ENCODE measurements around the gene RAB29.
"Not testable (repeated sequence)": the region's sequence is repeated elsewhere in the genome, so short reads cannot be mapped to it uniquely, and the experiment has no call there.

The RAB29 gene

DNA sequence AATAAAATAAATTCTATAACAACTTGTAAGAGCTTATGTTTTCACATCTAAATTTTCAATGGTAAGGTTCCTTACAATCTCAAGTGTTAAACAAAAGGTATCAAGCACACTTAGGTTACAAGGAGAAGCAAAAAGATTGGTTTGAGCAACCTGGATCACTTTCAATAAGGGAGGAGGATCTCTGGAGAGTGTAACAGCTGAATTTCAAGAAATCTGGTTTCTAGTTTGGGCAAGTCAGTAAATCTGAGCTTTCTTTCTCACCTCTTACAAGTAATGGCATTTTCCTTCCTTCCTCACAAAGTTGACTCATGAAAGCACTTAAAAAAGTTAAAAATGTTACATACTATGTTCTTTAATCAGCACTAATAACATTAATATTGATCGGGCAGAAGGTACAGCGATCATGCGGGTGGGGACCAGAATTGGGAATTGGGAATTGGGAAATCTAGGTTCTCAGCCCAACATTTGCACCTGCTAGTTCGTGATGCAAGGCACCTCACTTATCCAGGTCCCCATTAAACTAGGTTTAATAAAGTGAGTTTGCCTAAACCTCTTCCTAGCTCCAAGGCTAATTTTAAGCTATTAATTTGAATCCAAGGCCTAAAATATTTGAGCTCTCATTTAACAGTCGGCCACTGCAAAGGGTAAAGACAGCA, 28.4 kb downstream of the RAB29 start:
- Mint-ChIP-seq H3K4me3 (peak overlapping the region; percentile 22), H3K9me3 (no peaks in the 10 kb centered on the region), H3K4me1 (peaks cover 66% of the 10 kb centered on the region), H3K27ac (no peak overlapping the region), H3K36me3 (peaks cover 21% of the 10 kb centered on the region), H3K27me3 (peaks cover 4% of the 10 kb centered on the region)
- CTCF ChIA-PET = interaction anchor here (0.7 to 1.2 kb wide), 3 partner anchors 26 to 35 kb away, joined by 3 to 5 read pairs (median 4); no protein-coding TSS in a partner anchor
- DNase-seq = no peak

DNA sequence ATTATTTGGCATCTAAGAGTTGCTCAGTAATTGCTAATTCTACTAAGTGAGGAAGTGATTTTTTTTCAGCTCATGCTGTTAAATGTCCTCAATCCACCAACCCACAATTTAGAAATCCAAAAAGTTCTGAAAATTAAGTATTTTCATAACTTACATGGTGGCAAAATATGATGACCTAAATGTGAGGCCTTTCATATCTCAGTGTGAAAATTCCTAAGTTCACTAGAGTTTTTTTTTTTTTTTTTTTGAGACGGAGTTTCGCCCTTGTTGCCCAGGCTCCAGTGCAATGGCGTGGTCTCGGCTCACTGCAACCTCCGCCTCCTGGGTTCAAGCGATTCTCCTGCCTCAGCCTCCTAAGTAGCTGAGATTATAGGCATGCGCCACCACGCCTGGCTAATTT, 30.9 kb downstream of the RAB29 start:
- Mint-ChIP-seq H3K27me3 (no peaks in the 10 kb centered on the region), H3K4me1 (peaks cover 59% of the 10 kb centered on the region), H3K4me3 (no peak overlapping the region), H3K9me3 (no peaks in the 10 kb centered on the region), H3K36me3 (peaks cover 18% of the 10 kb centered on the region), H3K27ac (no peak overlapping the region)
- no peak for DNase-seq
- CTCF ChIA-PET = interaction anchor here (1.1 kb wide), 1 partner anchor 20 kb away, joined by 3 read pairs; no protein-coding TSS in a partner anchor

DNA sequence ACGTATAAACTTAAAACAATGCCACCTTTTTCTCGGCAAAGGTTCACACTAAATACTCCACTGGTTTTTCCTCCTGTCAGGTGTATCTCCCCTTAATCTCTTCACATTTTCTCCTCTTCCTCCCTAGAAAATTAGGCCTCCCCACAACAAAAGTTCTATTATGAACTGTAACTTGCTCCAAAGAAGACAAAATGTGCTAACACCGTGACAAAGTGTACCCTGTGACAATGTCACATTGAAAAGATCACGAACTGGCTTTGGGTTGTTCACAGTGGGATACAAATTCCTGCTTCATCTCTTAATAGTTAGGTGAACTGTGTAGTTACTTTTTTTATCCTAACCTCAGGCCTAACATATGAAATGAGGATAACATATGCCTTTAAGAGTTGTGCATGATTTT, 31.3 kb downstream of the RAB29 start:
- no peaks in the 10 kb centered on the region for H3K9me3 Mint-ChIP-seq
- no peak for DNase-seq
- CTCF ChIA-PET = no interaction called here
- peak overlapping the region; percentile 22 for H3K27ac Mint-ChIP-seq
- H3K4me1 Mint-ChIP-seq = peaks cover 59% of the 10 kb centered on the region
- no peaks in the 10 kb centered on the region for H3K27me3 Mint-ChIP-seq
- H3K4me3 Mint-ChIP-seq = no peak overlapping the region
- H3K36me3 Mint-ChIP-seq = peaks cover 20% of the 10 kb centered on the region

DNA sequence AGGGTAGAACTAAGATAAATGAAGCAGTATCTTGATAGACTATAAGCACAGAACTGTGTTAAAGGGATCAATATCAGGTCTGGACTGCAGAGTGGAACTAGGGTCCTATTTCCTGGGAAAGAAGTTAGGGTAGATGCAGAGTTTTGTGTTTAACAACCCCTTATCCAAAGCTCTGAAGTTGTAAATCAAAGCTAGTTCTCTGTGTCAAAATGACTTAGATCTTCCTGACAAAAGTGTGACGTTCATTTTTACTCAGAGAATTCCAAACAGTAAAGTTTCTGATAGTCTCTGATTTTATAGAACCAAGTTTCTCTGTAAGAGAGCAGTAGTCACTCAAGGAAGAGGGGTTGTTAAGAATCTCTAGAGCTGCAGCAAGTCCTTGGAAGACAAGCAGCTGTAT, 33.6 kb downstream of the RAB29 start:
- Mint-ChIP-seq H3K4me3 (no peak overlapping the region), H3K9me3 (no peaks in the 10 kb centered on the region), H3K36me3 (peaks cover 19% of the 10 kb centered on the region), H3K27me3 (no peaks in the 10 kb centered on the region), H3K27ac (peak overlapping the region; percentile 64), H3K4me1 (peaks cover 42% of the 10 kb centered on the region)
- CTCF ChIA-PET = no interaction called here
- DNase-seq = no peak

DNA sequence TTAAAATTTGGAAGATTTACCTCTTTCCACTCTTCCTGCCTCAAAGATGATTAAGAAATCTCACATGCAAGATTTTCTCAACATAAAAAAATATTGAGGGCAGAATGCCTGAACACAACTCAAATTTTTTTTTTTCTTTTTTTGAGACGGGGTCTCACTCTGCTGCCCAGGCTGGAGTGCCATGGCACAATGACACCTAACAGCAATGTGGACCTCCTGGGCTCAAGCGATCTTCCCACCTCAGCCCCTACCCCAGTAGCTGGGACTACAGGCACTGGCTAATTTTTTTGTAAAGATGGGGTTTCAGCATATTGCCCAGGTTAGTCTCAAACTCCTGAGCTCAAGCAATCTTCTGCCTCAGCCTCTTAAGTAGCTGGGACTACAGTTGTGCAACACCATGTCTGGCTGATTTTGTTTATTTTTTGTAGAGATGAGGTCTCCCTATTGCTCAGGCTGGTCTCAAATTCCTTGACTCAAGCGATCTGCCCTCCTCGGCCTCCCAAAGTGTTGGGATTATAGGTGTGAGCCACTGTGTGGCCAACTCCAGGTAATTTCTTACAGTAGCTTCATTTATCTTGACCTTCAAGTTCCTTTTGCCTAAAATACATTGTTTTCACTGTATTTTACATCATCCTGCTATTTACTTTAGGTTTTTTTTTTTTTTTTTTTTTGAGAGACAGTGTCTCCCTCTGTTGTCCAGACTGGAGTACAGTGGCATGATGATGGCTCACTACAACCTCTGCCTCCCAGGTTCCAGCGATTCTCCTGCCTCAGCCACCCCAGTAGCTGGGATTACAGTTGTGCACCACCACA, 35.7 kb downstream of the RAB29 start:
- Mint-ChIP-seq H3K27ac (no peak overlapping the region), H3K27me3 (no peaks in the 10 kb centered on the region), H3K9me3 (no peaks in the 10 kb centered on the region), H3K4me3 (no peak overlapping the region), H3K36me3 (peaks cover 23% of the 10 kb centered on the region), H3K4me1 (peaks cover 24% of the 10 kb centered on the region)
- no peak for DNase-seq
- CTCF ChIA-PET = interaction anchor here (0.6 to 2.9 kb wide), 3 partner anchors 18 to 81 kb away, joined by 3 to 12 read pairs (median 6); no protein-coding TSS in a partner anchor

DNA sequence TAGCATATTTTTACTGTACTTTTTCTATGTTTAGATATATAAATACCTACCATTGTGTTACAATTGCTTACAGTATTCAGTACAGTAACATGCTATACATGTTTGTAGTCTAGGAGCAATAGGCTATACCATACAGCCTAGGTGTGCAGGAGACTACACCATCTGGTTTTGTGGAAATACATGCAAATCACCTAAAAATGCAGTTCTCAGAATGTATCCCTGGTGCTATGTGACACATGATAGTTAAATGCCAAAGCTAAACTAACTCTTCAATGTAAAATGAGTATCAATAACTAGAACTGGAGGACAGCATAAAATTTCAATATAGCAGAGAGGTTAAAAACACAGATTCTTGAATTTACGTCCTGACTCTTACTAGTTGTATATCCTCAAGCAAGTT, 40.1 kb downstream of the RAB29 start:
- Mint-ChIP-seq H3K4me3 (no peak overlapping the region), H3K36me3 (peaks cover 40% of the 10 kb centered on the region), H3K9me3 (no peaks in the 10 kb centered on the region), H3K4me1 (peaks cover 28% of the 10 kb centered on the region), H3K27ac (no peak overlapping the region), H3K27me3 (no peaks in the 10 kb centered on the region)
- DNase-seq = no peak
- CTCF ChIA-PET = interaction anchor here (0.9 to 1.6 kb wide), 2 partner anchors 10 to 21 kb away, joined by 3 to 4 read pairs; no protein-coding TSS in a partner anchor

DNA sequence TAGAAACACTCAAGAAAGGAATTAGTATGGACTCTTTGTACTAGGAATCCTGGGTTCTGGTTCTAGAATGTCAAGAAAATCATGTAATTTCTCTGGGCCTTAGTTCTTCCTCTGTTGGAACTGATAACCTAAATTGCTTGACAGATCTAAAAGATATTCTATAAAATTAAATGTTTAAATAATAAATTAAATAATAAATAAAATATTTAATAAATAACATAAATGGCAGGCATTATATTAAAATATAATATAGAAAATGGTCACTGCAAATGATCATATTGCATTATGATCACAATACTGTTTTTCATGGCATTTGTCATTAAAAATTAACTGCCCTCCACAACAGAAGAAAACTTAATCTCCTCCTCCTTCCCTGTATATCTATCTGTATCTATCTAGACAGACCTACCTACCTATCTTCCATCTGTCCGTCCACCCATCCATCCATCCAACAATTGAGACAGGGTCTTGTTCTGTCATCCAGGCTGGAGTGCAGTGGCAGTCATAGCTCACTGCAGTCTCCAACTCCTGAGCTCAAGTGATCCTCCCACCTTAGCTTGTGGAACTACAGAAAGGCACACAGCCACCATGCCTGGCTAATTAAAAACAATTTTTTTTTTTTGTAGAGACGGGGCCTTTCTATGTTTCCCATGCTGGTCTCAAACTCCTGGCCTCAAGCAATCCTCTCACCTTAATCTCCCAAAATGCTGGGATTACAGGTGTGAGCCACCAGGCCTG, 41.7 kb downstream of the RAB29 start:
- Mint-ChIP-seq H3K27me3 (no peaks in the 10 kb centered on the region), H3K9me3 (no peaks in the 10 kb centered on the region), H3K4me1 (peaks cover 28% of the 10 kb centered on the region), H3K27ac (no peak overlapping the region), H3K4me3 (no peak overlapping the region), H3K36me3 (peaks cover 34% of the 10 kb centered on the region)
- DNase-seq = no peak
- CTCF ChIA-PET = interaction anchor here (0.7 kb wide), 1 partner anchor 175 kb away, joined by 6 read pairs; no protein-coding TSS in a partner anchor

DNA sequence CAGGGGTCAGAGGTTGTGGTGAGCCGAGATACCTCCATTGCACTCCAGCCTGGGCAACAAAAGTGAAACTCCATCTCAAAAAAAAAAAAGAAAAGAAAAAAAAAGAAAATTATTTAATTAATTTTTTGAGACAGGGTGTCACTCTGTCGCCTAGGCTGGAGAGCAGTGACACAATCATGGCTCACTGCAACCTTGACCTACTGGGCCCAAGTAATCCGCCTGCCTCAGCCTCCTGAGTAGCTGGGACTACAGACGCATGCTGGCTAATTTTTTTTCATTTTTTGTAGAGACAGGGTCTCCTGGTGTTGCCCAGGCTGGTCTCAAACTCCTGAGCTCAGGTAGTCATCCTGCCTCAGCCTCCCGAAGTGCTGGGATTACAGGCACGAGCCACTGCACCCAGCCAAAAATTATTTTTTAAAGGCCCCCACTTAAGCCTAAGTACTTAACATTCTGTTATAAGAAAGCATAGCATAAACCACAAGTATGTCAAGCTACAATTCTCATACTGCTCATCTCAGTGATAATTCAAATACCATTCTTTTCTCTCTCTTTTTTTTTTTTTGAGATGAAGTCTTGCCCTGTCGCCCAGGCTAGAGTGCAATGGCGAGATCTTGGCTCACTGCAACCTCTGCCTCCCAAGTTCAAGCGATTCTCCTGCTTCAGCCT, 45.2 kb downstream of the RAB29 start:
- CTCF ChIA-PET = interaction anchor here (1.8 kb wide), 1 partner anchor 19 kb away, joined by 14 read pairs; no protein-coding TSS in a partner anchor
- Mint-ChIP-seq H3K9me3 (no peaks in the 10 kb centered on the region), H3K27ac (no peak overlapping the region), H3K36me3 (peaks cover 46% of the 10 kb centered on the region), H3K27me3 (no peaks in the 10 kb centered on the region), H3K4me3 (no peak overlapping the region), H3K4me1 (peaks cover 25% of the 10 kb centered on the region)
- no peak for DNase-seq

DNA sequence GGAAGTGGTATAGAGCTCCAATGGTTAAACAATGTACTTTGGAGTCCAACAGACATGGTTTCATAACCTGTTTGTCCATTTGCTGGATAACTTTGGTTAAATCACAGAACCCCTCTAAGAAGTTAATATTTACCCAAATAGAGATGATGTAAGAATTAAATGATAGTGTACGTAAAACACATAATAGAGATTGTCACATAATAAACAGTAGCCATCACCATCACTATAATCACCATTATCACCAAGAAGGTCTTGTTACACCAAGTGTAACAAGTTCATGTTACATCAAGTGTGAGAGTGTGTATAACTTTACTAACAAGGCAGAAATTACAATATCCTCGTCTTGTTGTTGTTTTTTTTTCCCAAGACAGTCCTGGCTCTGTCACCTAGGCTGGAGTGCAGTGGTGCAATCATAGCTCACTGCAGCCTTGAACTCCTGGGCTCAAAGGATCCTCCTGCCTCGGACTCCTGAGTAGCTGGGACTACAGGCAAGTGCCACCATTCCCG, 48.6 kb downstream of the RAB29 start:
- no peak for DNase-seq
- Mint-ChIP-seq H3K36me3 (peaks cover 49% of the 10 kb centered on the region), H3K9me3 (no peaks in the 10 kb centered on the region), H3K4me1 (peaks cover 14% of the 10 kb centered on the region), H3K27me3 (no peaks in the 10 kb centered on the region), H3K4me3 (no peak overlapping the region), H3K27ac (no peak overlapping the region)
- CTCF ChIA-PET = no interaction called here

DNA sequence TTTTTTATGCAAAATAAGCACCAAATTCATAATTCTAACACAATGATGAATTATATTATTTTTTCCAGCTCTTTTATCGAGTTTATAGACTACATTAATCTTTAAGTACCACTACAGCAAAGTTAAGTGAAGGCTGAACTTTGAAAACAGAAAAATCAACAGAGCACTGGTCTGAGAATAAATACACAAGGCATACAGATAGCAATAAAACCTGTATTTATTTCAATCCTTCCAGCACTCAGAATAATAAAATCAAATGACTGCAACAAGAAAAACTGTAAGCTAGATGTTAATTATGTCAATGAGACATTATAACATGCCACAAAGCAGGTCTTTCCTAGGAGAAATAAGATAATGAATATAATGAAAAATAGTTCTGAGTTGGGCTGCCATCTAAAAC, 49.8 kb downstream of the RAB29 start:
- Mint-ChIP-seq H3K4me3 (no peak overlapping the region), H3K27ac (peak overlapping the region; percentile 58), H3K9me3 (no peaks in the 10 kb centered on the region), H3K36me3 (peaks cover 49% of the 10 kb centered on the region), H3K27me3 (no peaks in the 10 kb centered on the region), H3K4me1 (peaks cover 9% of the 10 kb centered on the region)
- no peak for DNase-seq
- CTCF ChIA-PET = interaction anchor here (1.0 kb wide), 1 partner anchor 14 kb away, joined by 4 read pairs; no protein-coding TSS in a partner anchor

DNA sequence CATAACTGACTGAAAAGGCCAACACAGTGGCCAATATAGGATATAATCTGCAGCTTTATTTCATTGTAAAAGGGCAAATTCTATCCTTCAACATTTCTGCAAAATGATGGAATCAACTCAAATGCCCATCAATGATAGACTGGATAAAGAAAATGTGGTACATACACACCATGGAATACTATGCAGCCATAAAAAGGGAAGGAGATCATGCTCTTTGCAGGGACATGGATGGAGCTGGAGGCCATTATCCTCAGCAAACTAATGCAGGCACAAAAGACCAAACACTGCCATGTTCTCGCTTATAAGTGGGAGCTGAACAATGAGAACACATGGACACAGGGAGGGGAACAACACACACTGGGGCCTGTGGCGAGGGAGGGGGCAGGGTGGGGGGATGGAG, 54.5 kb downstream of the RAB29 start:
- DNase-seq, H3K27ac Mint-ChIP-seq, H3K9me3 Mint-ChIP-seq, H3K27me3 Mint-ChIP-seq, H3K4me3 Mint-ChIP-seq: not testable (repeated sequence)
- Mint-ChIP-seq H3K4me1 (peaks cover 16% of the 10 kb centered on the region), H3K36me3 (peaks cover 63% of the 10 kb centered on the region)
- CTCF ChIA-PET = interaction anchor here (1.7 kb wide), 1 partner anchor 10 kb away, joined by 15 read pairs; no protein-coding TSS in a partner anchor

DNA sequence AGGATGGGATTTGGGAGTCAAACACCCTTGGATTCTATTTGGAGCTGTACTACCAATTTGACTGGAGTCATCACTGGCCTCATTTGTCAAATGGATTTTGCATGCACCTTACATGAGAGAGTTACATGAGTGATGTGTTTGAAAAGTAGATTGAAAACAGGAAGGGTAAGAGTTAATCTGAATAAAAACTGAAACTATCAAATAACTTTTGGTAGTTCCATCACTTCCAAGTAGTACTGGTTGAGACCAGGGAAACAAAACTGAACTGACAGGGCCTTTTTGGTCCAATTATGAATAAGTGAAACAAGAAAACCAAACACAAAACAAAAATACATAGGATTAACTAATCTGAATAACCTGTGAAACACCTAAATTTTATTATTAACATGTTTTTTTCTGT, 55.5 kb downstream of the RAB29 start:
- no peak for DNase-seq
- Mint-ChIP-seq H3K27ac (peak overlapping the region; percentile 1), H3K4me1 (peaks cover 16% of the 10 kb centered on the region), H3K27me3 (no peaks in the 10 kb centered on the region), H3K36me3 (peaks cover 64% of the 10 kb centered on the region), H3K4me3 (no peak overlapping the region), H3K9me3 (no peaks in the 10 kb centered on the region)
- CTCF ChIA-PET = no interaction called here

DNA sequence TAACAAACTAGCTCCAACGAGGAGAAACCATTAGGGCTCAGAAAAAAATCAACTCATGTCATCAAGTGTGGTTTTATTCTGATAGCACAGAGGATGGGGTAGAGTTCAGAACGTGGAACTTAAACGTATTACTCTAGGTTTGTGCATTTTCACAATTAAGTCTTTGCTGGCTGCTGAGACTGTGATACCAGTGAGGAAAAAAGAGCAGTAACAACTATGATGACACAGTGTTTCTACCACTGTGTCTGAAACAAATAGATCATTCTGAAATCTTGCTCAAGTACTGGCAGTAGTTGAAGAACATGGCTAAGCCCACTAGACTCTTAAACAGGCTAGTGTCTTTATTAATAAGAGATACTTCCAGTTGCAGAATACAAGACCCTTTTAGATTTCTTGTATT, 56.3 kb downstream of the RAB29 start:
- peaks cover 62% of the 10 kb centered on the region for H3K36me3 Mint-ChIP-seq
- no peaks in the 10 kb centered on the region for H3K27me3 Mint-ChIP-seq
- CTCF ChIA-PET = no interaction called here
- peaks cover 15% of the 10 kb centered on the region for H3K4me1 Mint-ChIP-seq
- H3K4me3 Mint-ChIP-seq = no peak overlapping the region
- H3K9me3 Mint-ChIP-seq = no peaks in the 10 kb centered on the region
- no peak overlapping the region for H3K27ac Mint-ChIP-seq
- no peak for DNase-seq

Measured in activated naive CD4-positive, alpha-beta T cell treated with anti-CD3 and anti-CD28 coated beads, Interleukin-2, amount 10 ng/mL, durations not matched to agents 7 days and 5 days (primary cell).